ENCODE data around the gene APOC1. TPM values are rescaled to one million over a fixed set of nuclear protein-coding genes. Genes with fewer than 3 reads are reported as not detected.
A peak's percentile ranks its signal among the peaks of the same experiment; 100 is the strongest.

APOC1 gene
- total RNA-seq, 3 donors from 2014 or later (not counting 1 experiment from before 2014, with no cell fraction given): not detected

DNA sequence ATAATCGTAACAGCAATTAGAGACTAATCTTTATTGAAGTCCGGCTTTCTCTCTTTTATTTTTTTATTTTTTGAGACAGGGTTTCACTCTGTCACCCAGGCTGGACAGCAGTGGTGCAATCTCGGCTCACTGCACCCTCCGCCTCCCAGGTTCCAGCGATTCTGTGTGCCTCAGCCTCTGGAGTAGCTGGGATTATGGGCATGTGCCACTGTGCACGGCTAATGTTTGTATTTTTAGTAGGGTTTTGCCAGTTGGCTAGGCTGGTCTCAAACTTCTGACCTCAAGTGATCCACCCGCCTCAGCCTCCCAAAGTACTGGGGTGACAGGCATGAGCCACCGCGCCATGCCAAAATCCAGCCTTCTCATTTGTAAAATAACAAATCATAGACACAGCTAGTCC is 35.1 kb downstream of the APOC1 start:
- Histone ChIP-seq H3K27me3 (ENCODE audit: control insufficient read depth, insufficient read depth, low read length) (no peaks in the 10 kb centered on the region), H3K9me3 (ENCODE audit: control insufficient read depth, insufficient read depth, low read length) (no peaks in the 10 kb centered on the region), H3K4me3 (ENCODE audit: low read length) (no peak overlapping the region), H3K4me1 (ENCODE audit: control insufficient read depth, insufficient read depth, low read length) (peaks cover 23% of the 10 kb centered on the region), H3K27ac (ENCODE audit: low read length) (no peak overlapping the region), H3K36me3 (ENCODE audit: control insufficient read depth, insufficient read depth, low read length) (no peaks in the 10 kb centered on the region)
- Mint-ChIP-seq H3K27me3 (ENCODE audit: low read depth in 2 of 2) (no peaks in the 10 kb centered on the region), H3K9me3 (no peaks in the 10 kb centered on the region), H3K36me3 (no peaks in the 10 kb centered on the region), H3K4me3 (no peak overlapping the region), H3K4me1 (peaks cover 16% of the 10 kb centered on the region in 2 donors), H3K27ac (no peak overlapping the region)
- intact Hi-C loops (cut with micrococcal nuclease): no loop called here
- WGBS (ENCODE audit: insufficient coverage): 84% methylated on average over 9 of the region's 9 CpGs
- DNase-seq (no peak), ATAC-seq (no peak)
- TF ChIP-seq, protein P1, sequence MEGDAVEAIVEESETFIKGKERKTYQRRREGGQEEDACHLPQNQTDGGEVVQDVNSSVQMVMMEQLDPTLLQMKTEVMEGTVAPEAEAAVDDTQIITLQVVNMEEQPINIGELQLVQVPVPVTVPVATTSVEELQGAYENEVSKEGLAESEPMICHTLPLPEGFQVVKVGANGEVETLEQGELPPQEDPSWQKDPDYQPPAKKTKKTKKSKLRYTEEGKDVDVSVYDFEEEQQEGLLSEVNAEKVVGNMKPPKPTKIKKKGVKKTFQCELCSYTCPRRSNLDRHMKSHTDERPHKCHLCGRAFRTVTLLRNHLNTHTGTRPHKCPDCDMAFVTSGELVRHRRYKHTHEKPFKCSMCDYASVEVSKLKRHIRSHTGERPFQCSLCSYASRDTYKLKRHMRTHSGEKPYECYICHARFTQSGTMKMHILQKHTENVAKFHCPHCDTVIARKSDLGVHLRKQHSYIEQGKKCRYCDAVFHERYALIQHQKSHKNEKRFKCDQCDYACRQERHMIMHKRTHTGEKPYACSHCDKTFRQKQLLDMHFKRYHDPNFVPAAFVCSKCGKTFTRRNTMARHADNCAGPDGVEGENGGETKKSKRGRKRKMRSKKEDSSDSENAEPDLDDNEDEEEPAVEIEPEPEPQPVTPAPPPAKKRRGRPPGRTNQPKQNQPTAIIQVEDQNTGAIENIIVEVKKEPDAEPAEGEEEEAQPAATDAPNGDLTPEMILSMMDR (IDR thresholded peaks at IDR 0.05): no peak

DNA sequence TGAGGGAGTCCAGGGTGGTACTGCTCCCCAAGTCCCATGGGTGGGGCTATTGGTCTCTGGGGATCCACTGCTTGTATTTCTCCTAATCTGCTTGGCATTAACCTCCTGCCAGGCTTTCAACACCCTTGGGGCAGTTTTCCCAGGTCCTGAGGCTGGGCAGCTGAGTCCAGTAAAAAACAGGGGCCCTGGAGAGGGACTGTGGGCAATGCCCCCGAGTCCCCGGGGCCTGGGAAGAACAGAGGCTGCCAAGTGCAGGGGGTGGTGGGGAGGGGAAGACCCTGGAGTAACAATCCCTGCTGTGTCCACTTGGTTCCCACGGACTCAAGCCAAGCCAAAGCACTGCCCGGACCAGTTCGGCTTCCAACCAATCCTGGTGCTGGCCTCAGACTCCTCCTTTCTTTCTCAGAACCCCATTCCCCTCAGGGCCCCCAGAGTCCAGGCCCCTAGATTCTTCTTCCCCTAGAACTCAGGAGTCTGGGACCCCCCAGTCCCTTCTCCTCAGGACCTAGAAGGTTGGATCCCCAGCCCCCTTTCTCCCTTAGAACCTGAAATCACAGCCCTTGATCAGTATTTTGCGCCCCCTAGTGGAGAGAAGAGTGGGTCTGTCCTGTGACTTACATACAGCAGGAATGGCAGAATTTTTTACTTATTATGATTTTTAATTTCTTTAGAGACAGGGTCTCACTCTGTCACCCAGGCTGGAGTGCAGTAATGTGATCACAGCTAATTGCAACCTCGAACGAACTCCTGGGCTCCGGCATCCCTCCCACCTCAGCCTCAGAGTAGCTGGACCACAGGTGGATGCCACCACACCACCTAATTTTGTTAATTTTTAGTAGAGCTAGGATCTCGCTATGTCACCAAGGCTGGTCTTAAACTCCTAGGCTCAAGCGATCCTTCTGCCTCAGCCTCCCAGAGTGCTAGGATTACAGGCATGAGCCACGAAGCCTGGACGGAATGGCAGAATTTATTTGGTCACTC is 37.1 kb downstream of the APOC1 start:
- no peaks in the 10 kb centered on the region for H3K9me3 Mint-ChIP-seq
- peaks cover 26 to 32% of the 10 kb centered on the region in 2 donors for H3K4me1 Mint-ChIP-seq
- TF ChIP-seq, protein P1 (IDR thresholded peaks at IDR 0.05): peak; percentile 86
- no peaks in the 10 kb centered on the region for H3K27me3 Mint-ChIP-seq (ENCODE audit: low read depth in 2 of 2)
- Histone ChIP-seq H3K9me3 (ENCODE audit: control insufficient read depth, insufficient read depth, low read length) (no peaks in the 10 kb centered on the region), H3K4me1 (ENCODE audit: control insufficient read depth, insufficient read depth, low read length) (peaks cover 23% of the 10 kb centered on the region), H3K27ac (ENCODE audit: low read length) (no peak overlapping the region), H3K27me3 (ENCODE audit: control insufficient read depth, insufficient read depth, low read length) (no peaks in the 10 kb centered on the region), H3K4me3 (ENCODE audit: low read length) (no peak overlapping the region), H3K36me3 (ENCODE audit: control insufficient read depth, insufficient read depth, low read length) (no peaks in the 10 kb centered on the region)
- DNase-seq: peak; percentile 29 to 89
- H3K27ac Mint-ChIP-seq: peak overlapping the region in 1 of 2 donors; percentile 45
- H3K4me3 Mint-ChIP-seq: no peak overlapping the region
- 77% methylated on average over 12 of the region's 13 CpGs for WGBS (ENCODE audit: insufficient coverage)
- no peaks in the 10 kb centered on the region for H3K36me3 Mint-ChIP-seq
- intact Hi-C loops (cut with micrococcal nuclease): loop anchor here (1.0 to 5.0 kb wide), 2 partner anchors 48 to 264 kb away; no protein-coding TSS in a partner anchor
- ATAC-seq: no peak

DNA sequence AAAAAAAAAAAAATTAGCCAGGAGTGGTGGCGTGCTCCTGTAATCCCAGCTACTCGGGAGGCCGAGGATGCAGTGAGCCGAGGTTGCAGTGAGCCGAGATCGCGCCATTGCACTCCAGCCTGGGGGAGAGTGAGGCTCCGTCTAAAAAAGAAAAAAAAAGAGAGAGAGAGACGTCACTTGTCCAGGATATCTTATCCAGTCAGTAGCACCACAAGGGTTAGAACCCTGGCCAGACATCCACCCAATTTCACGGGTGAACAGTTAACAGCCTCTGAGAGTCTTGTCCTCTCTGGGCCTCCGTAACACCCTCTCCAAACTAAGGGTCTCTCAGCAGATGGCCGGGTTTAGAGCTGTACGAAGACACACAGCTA is 39.9 kb downstream of the APOC1 start:
- ATAC-seq: no peak
- Histone ChIP-seq H3K27ac (ENCODE audit: low read length) (peak overlapping the region; percentile 84), H3K9me3 (ENCODE audit: control insufficient read depth, insufficient read depth, low read length) (no peaks in the 10 kb centered on the region), H3K4me1 (ENCODE audit: control insufficient read depth, insufficient read depth, low read length) (peaks cover 39% of the 10 kb centered on the region), H3K36me3 (ENCODE audit: control insufficient read depth, insufficient read depth, low read length) (no peaks in the 10 kb centered on the region), H3K4me3 (ENCODE audit: low read length) (peak overlapping the region; percentile 92), H3K27me3 (ENCODE audit: control insufficient read depth, insufficient read depth, low read length) (no peaks in the 10 kb centered on the region)
- no peak for DNase-seq
- peak overlapping the region; percentile 96 for H3K4me3 Mint-ChIP-seq
- peak overlapping the region; percentile 94 to 95 for H3K27ac Mint-ChIP-seq
- intact Hi-C loops (cut with micrococcal nuclease): loop anchor here (1.0 to 5.0 kb wide), 3 partner anchors 48 to 267 kb away; no protein-coding TSS in a partner anchor
- H3K9me3 Mint-ChIP-seq: no peaks in the 10 kb centered on the region
- WGBS (ENCODE audit: insufficient coverage): 40% methylated on average over 13 of the region's 13 CpGs
- TF ChIP-seq, protein P1 (IDR thresholded peaks at IDR 0.05): no peak
- H3K4me1 Mint-ChIP-seq: peaks cover 41 to 42% of the 10 kb centered on the region in 2 donors
- H3K36me3 Mint-ChIP-seq: no peaks in the 10 kb centered on the region
- H3K27me3 Mint-ChIP-seq (ENCODE audit: low read depth in 2 of 2): no peaks in the 10 kb centered on the region
